BLaER1 (cell line): ENCODE data around the gene MYH14.

Experiments
- H3K27ac ChIP-seq: shearing (Covaris generic); formaldehyde crosslinking; 2 replicates; pipeline ENCODE4 v1.8.1; 2022
- H3K27me3 ChIP-seq: shearing (Covaris generic); formaldehyde crosslinking; 2 replicates; pipeline ENCODE4 v1.8.1; 2022
- H3K36me3 ChIP-seq: shearing (Covaris generic); formaldehyde crosslinking; 2 replicates; pipeline ENCODE4 v1.8.1; 2022
- H3K4me1 ChIP-seq: shearing (Covaris generic); formaldehyde crosslinking; 2 replicates; pipeline ENCODE4 v1.8.1; 2022
- H3K4me2 ChIP-seq: shearing (Covaris generic); formaldehyde crosslinking; 2 replicates; pipeline ENCODE4 v1.8.1; 2022
- H3K4me3 ChIP-seq: shearing (Covaris generic); formaldehyde crosslinking; 2 replicates; pipeline ENCODE4 v1.8.1; 2022
- H3K9ac ChIP-seq: shearing (Covaris generic); formaldehyde crosslinking; 2 replicates; pipeline ENCODE4 v1.8.1; 2022
- H3K9me3 ChIP-seq: shearing (Covaris generic); formaldehyde crosslinking; 2 replicates; pipeline ENCODE4 v1.8.1; 2022
- H4K20me1 ChIP-seq: shearing (Covaris generic); formaldehyde crosslinking; 2 replicates; pipeline ENCODE4 v1.8.1; 2022
- Cebpa-rat ChIP-seq: shearing (Covaris generic); IDR thresholded peaks from 2 replicates; pipeline ENCODE4 v1.8.1; 2022

MYH14 gene

GRCh38 chr19:50203281-50204080 is at the start of gene MYH14:
Gene MYH14 (plus strand): TSS chr19:50203622. CDS start chr19:50210366, 6,744 bp downstream.
- H3K4me3 ChIP-seq: no peak within 1 kb of the TSS
- H3K27me3 ChIP-seq: no peaks in the 10 kb centered on the region
- no peak within 1 kb of the TSS for H3K27ac ChIP-seq
- H3K9me3 ChIP-seq: no peaks in the 10 kb centered on the region
- peaks cover 10% of the 10 kb centered on the region for H3K4me1 ChIP-seq
- no peak within 1 kb of the TSS for H3K9ac ChIP-seq
- H3K36me3 ChIP-seq: no peaks in the 10 kb centered on the region
- no peak within 1 kb of the TSS for H3K4me2 ChIP-seq
- no peaks in the 10 kb centered on the region for H4K20me1 ChIP-seq
- TF ChIP-seq Cebpa-rat: no peak

- no peak for TF ChIP-seq Cebpa-rat
- Histone ChIP-seq H3K27ac (no peak overlapping the region), H3K4me2 (no peak overlapping the region), H3K27me3 (no peaks in the 10 kb centered on the region), H3K36me3 (no peaks in the 10 kb centered on the region), H3K9ac (no peak overlapping the region), H3K9me3 (peaks cover 4% of the 10 kb centered on the region; the same call in 1 of the 2 replicates), H3K4me1 (no peaks in the 10 kb centered on the region), H4K20me1 (no peaks in the 10 kb centered on the region), H3K4me3 (no peak overlapping the region)
Observed at GRCh38 chr19:50154529-50154928, 48.9 kb upstream of the MYH14 start.

- no peaks in the 10 kb centered on the region for H3K27me3 ChIP-seq
- H3K4me3 ChIP-seq: no peak overlapping the region
Observed at GRCh38 chr19:50155520-50156109, 47.8 kb upstream of the MYH14 start.

GRCh38 chr19:50158577-50158976 is 44.8 kb upstream of the MYH14 start:
- Histone ChIP-seq H3K4me3 (no peak overlapping the region), H3K9ac (no peak overlapping the region), H3K27ac (no peak overlapping the region), H3K4me1 (no peaks in the 10 kb centered on the region), H3K4me2 (no peak overlapping the region), H3K36me3 (no peaks in the 10 kb centered on the region), H3K27me3 (no peaks in the 10 kb centered on the region), H4K20me1 (no peaks in the 10 kb centered on the region), H3K9me3 (peaks cover 4% of the 10 kb centered on the region; the same call in 1 of the 2 replicates)
- no peak for TF ChIP-seq Cebpa-rat

More at GRCh38 chr19:50155520-50156109, 47.8 kb upstream of the MYH14 start:
- H3K27ac ChIP-seq: no peak overlapping the region
- no peaks in the 10 kb centered on the region for H3K4me1 ChIP-seq
- no peaks in the 10 kb centered on the region for H4K20me1 ChIP-seq
- H3K36me3 ChIP-seq: no peaks in the 10 kb centered on the region
- H3K9ac ChIP-seq: no peak overlapping the region
- peaks cover 4% of the 10 kb centered on the region; the same call in 1 of the 2 replicates for H3K9me3 ChIP-seq
- H3K4me2 ChIP-seq: no peak overlapping the region
- TF ChIP-seq Cebpa-rat: no peak

- H3K4me1 ChIP-seq: no peaks in the 10 kb centered on the region
- no peak overlapping the region for H3K27ac ChIP-seq
- H3K4me3 ChIP-seq: no peak overlapping the region
- H3K4me2 ChIP-seq: no peak overlapping the region
- no peak overlapping the region for H3K9ac ChIP-seq
- H3K27me3 ChIP-seq: no peaks in the 10 kb centered on the region
- no peaks in the 10 kb centered on the region for H4K20me1 ChIP-seq
- H3K36me3 ChIP-seq: no peaks in the 10 kb centered on the region
- H3K9me3 ChIP-seq: peaks cover 4% of the 10 kb centered on the region; the same call in 1 of the 2 replicates
- no peak for TF ChIP-seq Cebpa-rat
Observed at GRCh38 chr19:50159078-50159477, 44.3 kb upstream of the MYH14 start.

GRCh38 chr19:50162988-50163387 is 40.4 kb upstream of the MYH14 start, which contains the start of gene IZUMO2:
Gene IZUMO2 (minus strand): TSS chr19:50163281. CDS start chr19:50163194, 87 bp downstream.
- Histone ChIP-seq H3K4me2 (no peak within 1 kb of the TSS), H3K9me3 (peaks cover 4% of the 10 kb centered on the region; the same call in 1 of the 2 replicates), H3K27ac (no peak within 1 kb of the TSS), H3K27me3 (no peaks in the 10 kb centered on the region), H4K20me1 (no peaks in the 10 kb centered on the region), H3K4me3 (no peak within 1 kb of the TSS), H3K4me1 (no peaks in the 10 kb centered on the region), H3K36me3 (no peaks in the 10 kb centered on the region), H3K9ac (no peak within 1 kb of the TSS)
- no peak for TF ChIP-seq Cebpa-rat

- Histone ChIP-seq H3K4me2 (no peak overlapping the region), H3K4me1 (no peaks in the 10 kb centered on the region), H4K20me1 (no peaks in the 10 kb centered on the region), H3K36me3 (no peaks in the 10 kb centered on the region), H3K27me3 (no peaks in the 10 kb centered on the region), H3K4me3 (no peak overlapping the region), H3K9ac (no peak overlapping the region), H3K9me3 (no peaks in the 10 kb centered on the region), H3K27ac (no peak overlapping the region)
- TF ChIP-seq Cebpa-rat: no peak
Observed at GRCh38 chr19:50167314-50167721, 36.1 kb upstream of the MYH14 start.

GRCh38 chr19:50171752-50172151 is 31.7 kb upstream of the MYH14 start:
- Histone ChIP-seq H3K27ac (no peak overlapping the region), H3K27me3 (no peaks in the 10 kb centered on the region), H4K20me1 (no peaks in the 10 kb centered on the region), H3K4me3 (no peak overlapping the region), H3K4me2 (no peak overlapping the region), H3K4me1 (no peaks in the 10 kb centered on the region), H3K9ac (no peak overlapping the region), H3K36me3 (no peaks in the 10 kb centered on the region), H3K9me3 (no peaks in the 10 kb centered on the region)
- no peak for TF ChIP-seq Cebpa-rat

- no peak overlapping the region for H3K9ac ChIP-seq
- H3K4me3 ChIP-seq: no peak overlapping the region
- H3K4me2 ChIP-seq: no peak overlapping the region
- H3K27ac ChIP-seq: no peak overlapping the region
- no peaks in the 10 kb centered on the region for H3K4me1 ChIP-seq
- H3K27me3 ChIP-seq: no peaks in the 10 kb centered on the region
- no peaks in the 10 kb centered on the region for H3K36me3 ChIP-seq
- no peaks in the 10 kb centered on the region for H3K9me3 ChIP-seq
- H4K20me1 ChIP-seq: no peaks in the 10 kb centered on the region
- TF ChIP-seq Cebpa-rat: no peak
Observed at GRCh38 chr19:50172726-50173125, 30.7 kb upstream of the MYH14 start.

- no peak overlapping the region for H3K4me3 ChIP-seq
- H4K20me1 ChIP-seq: no peaks in the 10 kb centered on the region
- H3K4me1 ChIP-seq: peaks cover under 1% of the 10 kb centered on the region; the same call in 1 of the 2 replicates
- no peak overlapping the region for H3K27ac ChIP-seq
- no peaks in the 10 kb centered on the region for H3K27me3 ChIP-seq
- H3K36me3 ChIP-seq: no peaks in the 10 kb centered on the region
- no peaks in the 10 kb centered on the region for H3K9me3 ChIP-seq
- no peak overlapping the region for H3K9ac ChIP-seq
- no peak for TF ChIP-seq Cebpa-rat
- no peak overlapping the region for H3K4me2 ChIP-seq
Observed at GRCh38 chr19:50173127-50173526, 30.3 kb upstream of the MYH14 start.
